ENCODE data around the gene EMP1. TPM values are rescaled to one million over a fixed set of nuclear protein-coding genes. Genes with fewer than 3 reads are reported as not detected.

Gene EMP1
- total RNA-seq, 4 donors from 2014 or later: 237 to 838 (median 402) TPM

- peak in 1 of 2 donors; percentile 93 for DNase-seq (ENCODE audit: low spot score in 2 of 2)
- no peak overlapping the region for H3K4me3 ChIP-seq (ENCODE audit: low read depth, poor library complexity, severe bottlenecking)
- intact Hi-C loops (cut with DNase I; ENCODE audit: low total_unique reads): no loop called here
- 5 to 6% methylated on average over 9 to 11 of the region's 11 CpGs for WGBS, 2 donors
- no peak for TF ChIP-seq CTCF (IDR thresholded peaks at IDR 0.05)
- no peak for TF ChIP-seq POLR2A (IDR thresholded peaks at IDR 0.05)
Measured at GRCh38 chr12:13179211-13180074, 17.1 kb upstream of the EMP1 start.

GRCh38 chr12:13181375-13182070, 15.0 kb upstream of the EMP1 start:
- no peak overlapping the region for H3K4me3 ChIP-seq (ENCODE audit: low read depth, poor library complexity, severe bottlenecking)
- 63 to 64% methylated on average over 3 of the region's 3 CpGs for WGBS, 2 donors
- DNase-seq (ENCODE audit: low spot score in 2 of 2): peak in 1 of 2 donors; percentile 31
- intact Hi-C loops (cut with DNase I; ENCODE audit: low total_unique reads): no loop called here
- TF ChIP-seq POLR2A (IDR thresholded peaks at IDR 0.05): no peak
- TF ChIP-seq CTCF (IDR thresholded peaks at IDR 0.05): no peak

GRCh38 chr12:13182881-13183280, 13.6 kb upstream of the EMP1 start:
- intact Hi-C loops (cut with DNase I; ENCODE audit: low total_unique reads): no loop called here
- H3K4me3 ChIP-seq (ENCODE audit: low read depth, poor library complexity, severe bottlenecking): no peak overlapping the region
- TF ChIP-seq CTCF (IDR thresholded peaks at IDR 0.05) (no peak), POLR2A (IDR thresholded peaks at IDR 0.05) (no peak)
- WGBS, 2 donors: 78 to 95% methylated on average over 1 of the region's 1 CpG
- DNase-seq (ENCODE audit: low spot score in 2 of 2): peak in 1 of 2 donors; percentile 46

- H3K4me3 ChIP-seq (ENCODE audit: low read depth, poor library complexity, severe bottlenecking): no peak overlapping the region
- TF ChIP-seq CTCF (IDR thresholded peaks at IDR 0.05): no peak
- no peak for TF ChIP-seq POLR2A (IDR thresholded peaks at IDR 0.05)
- peak in 1 of 2 donors; percentile 15 for DNase-seq (ENCODE audit: low spot score in 2 of 2)
- intact Hi-C loops (cut with DNase I; ENCODE audit: low total_unique reads): no loop called here
Measured at GRCh38 chr12:13183620-13184019, 12.9 kb upstream of the EMP1 start.

GRCh38 chr12:13186302-13186701, 10.2 kb upstream of the EMP1 start:
- WGBS, 2 donors: 89 to 92% methylated on average over 4 of the region's 4 CpGs
- DNase-seq (ENCODE audit: low spot score in 2 of 2): peak in 1 of 2 donors; percentile 29
- TF ChIP-seq CTCF (IDR thresholded peaks at IDR 0.05) (no peak), POLR2A (IDR thresholded peaks at IDR 0.05) (no peak)
- intact Hi-C loops (cut with DNase I; ENCODE audit: low total_unique reads): no loop called here
- no peak overlapping the region for H3K4me3 ChIP-seq (ENCODE audit: low read depth, poor library complexity, severe bottlenecking)

Measured in lower leg skin (tissue), 4 donors.